HG03175 (cell line): ENCODE data around the gene XIRP2.

Source experiments
- ATAC-seq: cut with Tn5 transposase; IDR thresholded peaks from one replicate; pipeline ENCODE4 v1.9.1; 2021; ENCODE audit warnings: mild to moderate bottlenecking, moderate library complexity; ENCODE audit not compliant: unreplicated experiment

XIRP2 gene

GRCh38 chr2:167132066-167132465, 243.8 kb downstream of the XIRP2 start:
- no peak for ATAC-seq

DNA sequence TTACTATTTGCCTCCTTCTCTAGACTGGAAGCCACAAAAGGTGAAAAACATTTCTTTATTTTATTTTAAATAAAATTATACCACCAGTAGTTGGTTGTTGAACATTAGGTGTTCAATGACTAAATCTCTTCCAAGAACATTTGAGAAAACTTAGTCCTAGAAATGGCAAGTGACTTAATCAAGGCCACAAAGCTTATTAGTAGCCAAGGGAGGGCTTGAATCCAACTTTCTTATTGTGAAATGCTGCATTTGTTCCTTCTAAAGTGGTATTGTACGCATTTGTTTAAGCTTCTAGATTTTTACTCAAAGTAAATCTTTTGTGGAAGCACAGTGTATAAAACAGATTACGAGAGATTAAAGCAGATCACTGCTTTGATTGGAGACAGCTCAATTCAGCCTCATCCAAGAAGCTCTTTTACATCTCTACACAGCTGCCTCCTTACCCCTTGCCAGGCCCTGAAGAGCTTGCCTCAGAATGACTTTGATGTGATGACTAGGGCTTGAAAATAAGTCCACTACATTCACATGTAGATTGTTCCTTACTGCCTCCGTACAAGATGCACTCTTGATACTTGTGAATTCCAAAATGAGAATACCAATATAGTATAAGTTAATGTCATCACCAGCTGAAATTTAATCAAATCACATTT, 244.8 kb downstream of the XIRP2 start:
- no peak for ATAC-seq

- no peak for ATAC-seq
Observed at GRCh38 chr2:167133614-167134013, 245.3 kb downstream of the XIRP2 start.

DNA sequence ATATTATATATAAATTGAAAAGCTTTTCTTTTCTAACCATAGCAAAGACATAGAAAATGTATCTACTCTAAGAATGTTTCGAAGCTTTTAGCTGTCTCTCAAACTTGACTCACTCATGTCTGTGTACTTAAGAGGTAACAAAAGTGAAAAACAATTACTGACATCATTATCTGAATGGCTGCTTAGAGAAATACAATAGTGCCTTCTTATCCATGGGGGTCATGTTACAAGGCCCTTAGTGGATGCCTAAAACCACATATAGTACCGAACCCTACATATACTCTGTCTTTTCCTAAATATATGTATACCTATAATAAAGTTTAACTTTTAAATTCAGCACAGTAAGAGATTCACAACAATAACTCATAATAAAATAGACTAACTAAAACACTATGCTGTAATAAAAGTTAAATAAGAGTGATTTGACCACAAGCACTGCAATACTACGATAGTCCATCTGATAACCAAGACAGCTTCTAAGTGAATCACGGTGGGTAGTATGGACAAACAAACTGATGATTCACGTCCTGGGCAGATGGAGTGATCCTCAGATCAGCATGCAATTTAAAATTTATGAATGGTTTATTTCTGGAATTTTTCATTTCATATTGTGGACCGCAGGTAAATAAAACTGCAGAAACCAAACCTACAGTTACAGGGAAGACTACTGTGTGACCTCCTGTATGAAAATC, 246.2 kb downstream of the XIRP2 start:
- no peak for ATAC-seq

- no peak for ATAC-seq
Observed at GRCh38 chr2:167135706-167136105, 247.4 kb downstream of the XIRP2 start.

GRCh38 chr2:167136879-167137596, 248.8 kb downstream of the XIRP2 start:
- ATAC-seq: no peak

DNA sequence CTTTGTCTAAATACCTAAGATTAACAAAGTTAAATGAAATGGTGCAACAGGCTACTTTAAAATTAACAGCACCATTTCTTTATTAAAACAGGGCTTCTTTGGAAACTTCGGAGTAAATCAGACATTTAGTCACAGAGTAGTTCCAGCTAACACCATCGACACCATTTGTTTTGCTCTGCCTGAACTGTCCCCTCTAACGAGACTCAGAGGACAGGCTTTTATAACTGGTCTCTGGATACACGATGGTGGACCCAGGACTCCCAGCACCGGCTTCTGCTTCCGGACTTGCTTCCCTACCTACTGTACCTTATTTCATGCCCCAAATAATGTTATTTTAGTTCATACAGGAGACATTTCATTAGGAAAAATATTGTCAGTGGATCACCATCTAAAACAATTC, 252.1 kb downstream of the XIRP2 start:
- ATAC-seq: no peak

GRCh38 chr2:167140767-167141166, 252.5 kb downstream of the XIRP2 start:
- ATAC-seq: no peak

DNA sequence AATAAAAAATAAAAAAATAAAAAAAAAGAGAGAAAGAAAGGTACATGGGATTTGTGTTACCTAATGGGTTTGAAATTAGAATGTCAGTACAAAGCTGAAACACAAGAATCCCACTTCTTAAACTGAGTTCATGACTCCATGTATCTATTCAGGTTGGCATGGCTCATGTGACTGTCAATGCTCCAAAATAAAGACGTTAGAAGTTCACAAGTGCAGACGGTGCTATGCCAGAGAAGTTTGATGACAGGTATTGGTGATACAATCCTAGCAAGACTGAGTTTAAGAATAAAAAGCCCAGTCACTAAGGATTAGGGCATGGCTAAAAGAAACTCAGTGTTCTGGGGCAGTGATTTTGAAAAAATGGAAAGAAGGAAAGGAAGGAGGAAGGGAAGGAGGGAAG, 254.3 kb downstream of the XIRP2 start:
- ATAC-seq: no peak

GRCh38 chr2:167144179-167144898, 256.1 kb downstream of the XIRP2 start:
- ATAC-seq: no peak

DNA sequence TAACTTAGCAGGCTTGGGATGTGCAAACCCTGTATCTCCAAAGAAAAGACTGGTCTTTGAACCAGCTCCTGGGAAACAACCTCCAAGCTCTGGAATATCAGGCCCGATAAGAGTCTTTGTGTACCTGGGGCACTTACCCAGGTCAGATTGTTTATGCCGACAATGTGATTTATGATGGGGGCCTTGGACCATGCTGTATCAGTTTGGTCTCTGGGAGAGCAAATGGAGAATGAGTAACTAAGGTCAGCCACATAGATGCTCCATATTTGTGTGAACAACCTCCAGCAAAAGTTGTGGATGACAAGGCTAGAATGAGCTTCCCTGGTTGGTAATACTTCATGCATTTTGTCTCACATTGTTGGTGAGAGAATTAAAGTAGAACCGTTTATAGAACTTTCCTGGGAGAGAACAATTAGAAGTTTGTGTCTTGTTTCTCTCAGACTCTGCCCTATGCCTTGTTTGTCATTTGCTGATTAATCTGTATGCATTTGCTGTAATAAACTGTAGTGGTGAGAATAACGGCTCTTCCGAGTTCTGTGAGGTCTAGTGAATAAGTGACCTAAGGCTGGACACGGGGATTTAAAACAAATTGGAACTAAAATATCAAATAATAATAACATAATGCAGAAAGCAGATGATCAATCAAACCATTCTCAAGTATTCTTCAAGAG, 259.1 kb downstream of the XIRP2 start:
- no peak for ATAC-seq

DNA sequence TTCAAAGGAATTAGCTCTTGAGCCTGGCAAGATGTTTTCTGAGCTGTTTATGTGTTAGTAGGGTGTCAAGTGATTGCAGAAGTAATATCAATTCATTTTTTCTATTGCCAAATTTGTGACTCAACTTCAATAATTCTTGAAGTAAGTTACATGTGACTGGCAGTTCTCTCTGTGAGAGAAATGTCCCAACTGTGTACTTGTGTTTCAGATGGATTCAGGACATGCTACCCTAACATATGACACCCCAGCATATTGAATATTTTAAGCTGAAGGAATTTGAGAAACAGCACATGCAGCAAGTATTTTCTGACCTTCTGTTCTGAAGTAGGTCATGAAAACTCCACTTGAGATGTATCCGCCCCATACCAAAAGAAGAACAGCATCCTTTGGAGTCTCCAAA, 263.6 kb downstream of the XIRP2 start:
- ATAC-seq: no peak

DNA sequence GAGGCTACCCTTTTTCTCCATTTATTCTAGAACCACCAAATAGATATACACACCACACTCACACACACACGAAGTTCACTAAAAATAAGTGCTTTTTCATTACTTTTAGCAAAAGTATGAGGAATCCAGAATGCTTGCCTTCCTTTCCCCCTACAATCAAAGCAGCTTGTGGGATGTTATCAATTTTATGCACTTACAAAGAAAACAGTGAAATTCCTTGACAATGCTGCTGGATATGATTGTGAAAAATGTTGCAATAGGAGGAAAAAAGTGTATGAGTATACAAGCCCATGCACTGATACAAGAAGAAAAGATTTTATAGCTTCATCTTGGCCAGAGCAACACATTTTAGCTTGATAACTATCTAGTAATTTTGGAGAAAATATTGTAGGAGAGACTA, 269.2 kb downstream of the XIRP2 start:
- ATAC-seq: no peak

- no peak for ATAC-seq
Observed at GRCh38 chr2:167177196-167177595, 288.9 kb downstream of the XIRP2 start.

- no peak for ATAC-seq
Observed at GRCh38 chr2:167181134-167181533, 292.9 kb downstream of the XIRP2 start.

GRCh38 chr2:167181688-167182087, 293.4 kb downstream of the XIRP2 start:
- ATAC-seq: no peak

- ATAC-seq: no peak
Observed at GRCh38 chr2:167182403-167182802, 294.1 kb downstream of the XIRP2 start.

DNA sequence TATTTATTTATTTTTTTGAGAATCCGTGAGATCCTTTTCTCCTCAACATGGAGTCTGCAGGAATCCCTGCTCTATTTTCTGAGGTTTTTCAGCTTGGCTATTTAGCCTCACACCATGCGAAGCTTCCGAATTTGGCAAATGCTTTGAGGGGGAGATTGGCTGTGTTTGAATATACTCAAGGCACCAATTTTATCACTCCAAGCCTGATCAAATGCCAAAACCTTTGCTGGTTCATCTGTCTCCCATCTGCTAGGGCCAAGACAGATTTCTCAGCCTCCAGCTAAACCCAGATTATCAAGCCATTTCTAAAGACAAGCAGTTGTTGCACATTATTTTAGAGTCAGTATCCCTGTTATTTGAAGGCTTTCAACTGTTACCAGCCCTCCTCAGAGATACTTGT, 295.7 kb downstream of the XIRP2 start:
- ATAC-seq: no peak

GRCh38 chr2:167186465-167186864, 298.2 kb downstream of the XIRP2 start:
- ATAC-seq: no peak

- no peak for ATAC-seq
Observed at GRCh38 chr2:167187049-167187727, 298.9 kb downstream of the XIRP2 start.
